ENCODE data around the gene DOK7. TPM values are rescaled to one million over a fixed set of nuclear protein-coding genes. Genes with fewer than 3 reads are reported as not detected.

The DOK7 gene
- total RNA-seq, 1 experiment from 2014 or later, result 0.26 TPM

DNA sequence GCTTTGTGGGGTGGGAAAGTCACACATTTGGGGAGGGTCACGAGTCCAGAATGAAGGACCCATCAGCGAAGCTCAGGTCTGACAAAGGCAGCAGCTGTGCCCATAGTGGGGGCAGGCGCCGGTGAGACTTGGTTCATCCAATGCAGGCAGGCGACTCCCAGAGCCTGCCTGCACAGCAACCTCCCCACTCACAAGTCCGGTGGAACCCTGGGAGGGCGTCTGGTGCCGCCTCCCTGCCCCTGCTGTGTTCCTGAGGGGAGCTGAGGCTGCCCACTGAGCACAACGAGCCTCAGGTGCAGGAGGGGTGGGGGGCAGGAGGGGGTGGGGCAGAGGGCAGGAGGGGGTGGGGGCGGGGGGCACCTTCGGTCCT, 55.4 kb downstream of the DOK7 start:
- no peaks in the 10 kb centered on the region for H3K79me2 ChIP-seq (ENCODE audit: insufficient read depth, low read length)
- no peak overlapping the region for H2AFZ ChIP-seq (ENCODE audit: low read length)
- no peak overlapping the region for H2BK5ac ChIP-seq (ENCODE audit: insufficient read length, low read length)
- H2AK5ac ChIP-seq (ENCODE audit: insufficient read length, low read length), result no peak overlapping the region
- no peak overlapping the region for H2BK120ac ChIP-seq (ENCODE audit: low read depth, low read length, poor library complexity, severe bottlenecking)
- no peak overlapping the region for H2BK20ac ChIP-seq (ENCODE audit: low read depth, low read length, poor library complexity, severe bottlenecking)
- no peak overlapping the region for H2BK12ac ChIP-seq (ENCODE audit: insufficient read length, low read depth, low read length)
- H3K9ac ChIP-seq (ENCODE audit: extremely low read depth, insufficient read length, low read length), result no peak overlapping the region
- H4K8ac ChIP-seq (replicated peaks; ENCODE audit: insufficient read length, low read depth, low read length), result no peak overlapping the region
- no peaks in the 10 kb centered on the region; the same call in 1 of the 2 replicates for H3K27me3 Mint-ChIP-seq (ENCODE audit: low read depth)
- no peak overlapping the region for H3K27ac ChIP-seq (ENCODE audit: insufficient read length, low read depth, low read length)
- H3K23me2 ChIP-seq (ENCODE audit: insufficient read length, low read depth, low read length, poor library complexity, severe bottlenecking), result no peaks in the 10 kb centered on the region
- peaks cover 39 to 76% (median 65%) of the 10 kb centered on the region in 3 experiments for H3K36me3 Mint-ChIP-seq (ENCODE audit: insufficient read depth in 1 of 3, low read depth in 3 of 3)
- H3K4me1 Mint-ChIP-seq, result peaks cover 3 to 7% of the 10 kb centered on the region in 2 experiments
- no peak overlapping the region for H3K4me2 ChIP-seq (ENCODE audit: insufficient read depth, insufficient read length, low read length)
- no peak overlapping the region; a peak in 1 of 7 replicates for H3K27ac Mint-ChIP-seq
- H3K18ac ChIP-seq (ENCODE audit: insufficient read length, low read depth, low read length), result no peak overlapping the region
- H3K9me3 Mint-ChIP-seq, result no peaks in the 10 kb centered on the region
- H3K79me1 ChIP-seq (ENCODE audit: insufficient read depth, low read depth, low read length, poor library complexity, severe bottlenecking), result no peaks in the 10 kb centered on the region
- H3K4ac ChIP-seq (ENCODE audit: low read depth, low read length), result no peak overlapping the region
- no peak overlapping the region for H4K5ac ChIP-seq (ENCODE audit: insufficient read length, low read depth, low read length)
- DNase-seq, result no peak
- no peak overlapping the region for H4K91ac ChIP-seq (ENCODE audit: insufficient read length, low read depth, low read length)
- no peak overlapping the region for H3K56ac ChIP-seq (ENCODE audit: insufficient read length, low read depth, low read length)
- H3T11ph ChIP-seq (ENCODE audit: low read length), result no peak overlapping the region
- TF ChIP-seq CTCF (conservative IDR thresholded peaks at IDR 0.05), result no peak
- H4K20me1 ChIP-seq (ENCODE audit: control insufficient read depth, insufficient read depth, insufficient read length), result no peaks in the 10 kb centered on the region
- H3K4me3 Mint-ChIP-seq, result no peak overlapping the region
- H3K23ac ChIP-seq (ENCODE audit: insufficient read length, low read depth, low read length), result no peak overlapping the region
- H2BK15ac ChIP-seq (ENCODE audit: low read depth, low read length), result no peak overlapping the region
- WGBS (ENCODE audit: extremely low coverage, insufficient read length, low lambda C conversion rate), result no CpG with 5 or more reads among the region's 11 CpGs
- no peak overlapping the region for H3K14ac ChIP-seq (ENCODE audit: insufficient read depth, low read length)
- no peaks in the 10 kb centered on the region; the same call in 1 of the 2 replicates for H3K4me1 ChIP-seq (ENCODE audit: insufficient read depth, low read length)
- H3K9me3 ChIP-seq (ENCODE audit: control insufficient read depth, low read depth, low read length), result no peaks in the 10 kb centered on the region
- no peaks in the 10 kb centered on the region for H3K27me3 ChIP-seq (ENCODE audit: insufficient read depth, low read length)

Data from H9 (cell line).